ENCODE measurements around the gene CLEC4M.
"Not testable (repeated sequence)": the region's sequence is repeated elsewhere in the genome, so short reads cannot be mapped to it uniquely, and the experiment has no call there.

The CLEC4M gene

GRCh38 chr19:7740682-7741054 is 22.4 kb upstream of the CLEC4M start:
- H3K4me3 ChIP-seq (ENCODE audit: low read length), result no peak overlapping the region
- no peak for TF ChIP-seq CTCF (conservative IDR thresholded peaks at IDR 0.05; ENCODE audit: low read depth, low read length)
- DNase-seq (ENCODE audit: low read depth), result no peak

GRCh38 chr19:7742575-7742974 is 20.5 kb upstream of the CLEC4M start:
- no peak for TF ChIP-seq CTCF (conservative IDR thresholded peaks at IDR 0.05; ENCODE audit: low read depth, low read length)
- no peak overlapping the region for H3K4me3 ChIP-seq (ENCODE audit: low read length)
- no peak for DNase-seq (ENCODE audit: low read depth)

- no peak overlapping the region for H3K4me3 ChIP-seq (ENCODE audit: low read length)
- no peak for DNase-seq (ENCODE audit: low read depth)
- no peak for TF ChIP-seq CTCF (conservative IDR thresholded peaks at IDR 0.05; ENCODE audit: low read depth, low read length)
Measured at GRCh38 chr19:7742991-7743390, 20.1 kb upstream of the CLEC4M start.

- no peak for TF ChIP-seq CTCF (conservative IDR thresholded peaks at IDR 0.05; ENCODE audit: low read depth, low read length)
- no peak overlapping the region for H3K4me3 ChIP-seq (ENCODE audit: low read length)
- DNase-seq (ENCODE audit: low read depth), result no peak
Measured at GRCh38 chr19:7743425-7743841, 19.6 kb upstream of the CLEC4M start.

GRCh38 chr19:7744199-7744786 is 18.8 kb upstream of the CLEC4M start:
- H3K4me3 ChIP-seq (ENCODE audit: low read length), result no peak overlapping the region
- DNase-seq (ENCODE audit: low read depth), result no peak
- no peak for TF ChIP-seq CTCF (conservative IDR thresholded peaks at IDR 0.05; ENCODE audit: low read depth, low read length)

GRCh38 chr19:7744871-7745650 is 18.0 kb upstream of the CLEC4M start:
- TF ChIP-seq CTCF (conservative IDR thresholded peaks at IDR 0.05; ENCODE audit: low read depth, low read length), result no peak
- no peak overlapping the region for H3K4me3 ChIP-seq (ENCODE audit: low read length)
- DNase-seq (ENCODE audit: low read depth), result no peak

GRCh38 chr19:7746306-7746705 is 16.7 kb upstream of the CLEC4M start:
- not testable (repeated sequence) for DNase-seq (ENCODE audit: low read depth); H3K4me3 ChIP-seq (ENCODE audit: low read length)
